ENCODE results near the gene FGGY.

DNA sequence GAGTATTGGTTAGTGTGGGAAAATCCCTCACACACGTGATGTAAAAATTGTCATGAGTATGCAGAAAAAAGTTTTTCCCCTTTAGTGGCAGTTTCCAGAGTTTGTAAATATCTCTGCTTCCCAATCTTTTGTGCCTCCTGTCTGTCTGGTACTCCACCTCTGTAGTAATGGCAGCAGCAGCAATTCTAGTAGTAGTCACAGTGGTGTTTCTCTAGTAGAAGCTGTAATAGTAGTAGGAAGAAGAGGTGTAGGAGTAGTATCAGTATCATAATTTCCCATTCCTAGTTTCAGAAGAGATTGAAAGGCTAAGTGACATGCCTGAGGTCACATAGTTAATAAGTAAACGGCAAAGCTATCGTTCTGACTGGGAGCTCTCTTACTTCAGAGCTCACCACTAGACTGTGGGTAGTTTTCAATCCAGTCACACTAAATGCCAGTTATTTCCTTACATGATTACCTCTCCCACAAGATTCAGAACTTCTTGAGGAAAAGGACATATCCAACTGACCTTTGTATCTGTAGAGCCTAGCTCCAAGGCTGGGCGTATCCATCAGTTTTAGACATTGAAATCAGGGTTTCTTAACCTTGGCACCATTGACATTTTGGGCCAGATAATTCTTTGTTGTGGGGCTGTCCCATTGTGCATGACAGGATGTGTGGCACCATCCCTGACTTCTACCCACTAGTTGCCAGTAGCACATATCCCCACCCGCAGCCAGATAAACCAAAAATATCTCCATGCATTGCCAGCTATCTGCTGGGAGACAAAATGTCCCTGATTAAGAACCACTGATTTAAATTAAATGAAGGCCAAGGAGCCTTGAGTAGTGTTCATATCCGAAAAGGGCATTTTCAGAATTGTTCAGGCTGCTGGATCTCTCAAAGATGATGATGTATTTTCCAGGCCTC lies 135.9 kb downstream of the FGGY start:
- TF ChIP-seq, protein P1, sequence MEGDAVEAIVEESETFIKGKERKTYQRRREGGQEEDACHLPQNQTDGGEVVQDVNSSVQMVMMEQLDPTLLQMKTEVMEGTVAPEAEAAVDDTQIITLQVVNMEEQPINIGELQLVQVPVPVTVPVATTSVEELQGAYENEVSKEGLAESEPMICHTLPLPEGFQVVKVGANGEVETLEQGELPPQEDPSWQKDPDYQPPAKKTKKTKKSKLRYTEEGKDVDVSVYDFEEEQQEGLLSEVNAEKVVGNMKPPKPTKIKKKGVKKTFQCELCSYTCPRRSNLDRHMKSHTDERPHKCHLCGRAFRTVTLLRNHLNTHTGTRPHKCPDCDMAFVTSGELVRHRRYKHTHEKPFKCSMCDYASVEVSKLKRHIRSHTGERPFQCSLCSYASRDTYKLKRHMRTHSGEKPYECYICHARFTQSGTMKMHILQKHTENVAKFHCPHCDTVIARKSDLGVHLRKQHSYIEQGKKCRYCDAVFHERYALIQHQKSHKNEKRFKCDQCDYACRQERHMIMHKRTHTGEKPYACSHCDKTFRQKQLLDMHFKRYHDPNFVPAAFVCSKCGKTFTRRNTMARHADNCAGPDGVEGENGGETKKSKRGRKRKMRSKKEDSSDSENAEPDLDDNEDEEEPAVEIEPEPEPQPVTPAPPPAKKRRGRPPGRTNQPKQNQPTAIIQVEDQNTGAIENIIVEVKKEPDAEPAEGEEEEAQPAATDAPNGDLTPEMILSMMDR (IDR thresholded peaks at IDR 0.05): no peak
- no peak for TF ChIP-seq EZH2 (IDR thresholded peaks at IDR 0.05; ENCODE audit: borderline replicate concordance, insufficient read depth, low read depth, low read length, poor library complexity, severe bottlenecking)
